Hematopoietic multipotent progenitor cell treated with erythropoietin and hydrocortisone succinate and interleukin-3 and kit ligand, for 4 days (in vitro differentiated cells): ENCODE data around the gene CCDC90B.
A peak's percentile ranks its signal among the peaks of the same experiment; 100 is the strongest.
"Not testable (repeated sequence)": the region's sequence is repeated elsewhere in the genome, so short reads cannot be mapped to it uniquely, and the experiment has no call there.

Source experiments
- DNase-seq: peaks from one replicate; pipeline ENCODE4 v3.0.0-alpha.2; 2015

CCDC90B gene

GRCh38 chr11:83285151-83285770, 906 bp downstream of the CCDC90B start:
- DNase-seq = no peak

GRCh38 chr11:83284501-83285150, 1.5 kb downstream of the CCDC90B start:
- peak; percentile 11 for DNase-seq

- DNase-seq = no peak
Observed at GRCh38 chr11:83282084-83282716, 4.0 kb downstream of the CCDC90B start.

GRCh38 chr11:83280256-83280655, 5.9 kb downstream of the CCDC90B start:
- no peak for DNase-seq

- DNase-seq = no peak
Observed at GRCh38 chr11:83278351-83278750, 7.8 kb downstream of the CCDC90B start.

- DNase-seq = no peak
Observed at GRCh38 chr11:83275888-83276641, 10.1 kb downstream of the CCDC90B start.

- no peak for DNase-seq
Observed at GRCh38 chr11:83272627-83273026, 13.5 kb downstream of the CCDC90B start.

GRCh38 chr11:83271734-83272133, 14.4 kb downstream of the CCDC90B start:
- DNase-seq = not testable (repeated sequence)

GRCh38 chr11:83269080-83269479, 17.1 kb downstream of the CCDC90B start:
- not testable (repeated sequence) for DNase-seq

- no peak for DNase-seq
Observed at GRCh38 chr11:83265331-83265730, 20.8 kb downstream of the CCDC90B start.

- no peak for DNase-seq
Observed at GRCh38 chr11:83259559-83259958, 26.6 kb downstream of the CCDC90B start.

GRCh38 chr11:83257761-83258168, 28.4 kb downstream of the CCDC90B start:
- DNase-seq = no peak

- DNase-seq = no peak
Observed at GRCh38 chr11:83256602-83257340, 29.4 kb downstream of the CCDC90B start.

- DNase-seq = peak; percentile 28
Observed at GRCh38 chr11:83255366-83255765, 30.8 kb downstream of the CCDC90B start.

- no peak for DNase-seq
Observed at GRCh38 chr11:83252941-83253340, 33.2 kb downstream of the CCDC90B start.

GRCh38 chr11:83252266-83252665, 33.9 kb downstream of the CCDC90B start:
- no peak for DNase-seq

GRCh38 chr11:83249972-83250593, 36.1 kb downstream of the CCDC90B start:
- peak; percentile 80 for DNase-seq

- no peak for DNase-seq
Observed at GRCh38 chr11:83249445-83249844, 36.7 kb downstream of the CCDC90B start.

GRCh38 chr11:83241291-83241946, 44.7 kb downstream of the CCDC90B start:
- DNase-seq = peak; percentile 68

- no peak for DNase-seq
Observed at GRCh38 chr11:83238111-83238510, 48.1 kb downstream of the CCDC90B start.

GRCh38 chr11:83235825-83236224, 50.3 kb downstream of the CCDC90B start:
- no peak for DNase-seq

- no peak for DNase-seq
Observed at GRCh38 chr11:83223457-83223856, 62.7 kb downstream of the CCDC90B start.
